Peyer's patch (tissue), 4 donors: ENCODE measurements around the gene GFRA4. TPM values are rescaled to one million over a fixed set of nuclear protein-coding genes. Genes with fewer than 3 reads are reported as not detected.

Experiments
- DNase-seq, 3 donors: peaks; one replicate each; pipeline ENCODE4 v3.0.0-alpha.2; 2017 to 2019
- H3K27ac ChIP-seq, 4 donors: fragments of 200-600 bp; sonication (generic); one replicate each; pipeline ENCODE4 v1.5.1; 2016 to 2019
- H3K27me3 ChIP-seq, 2 donors: fragments of 200-600 bp; sonication (generic); one replicate each; pipeline ENCODE4 v1.5.1; 2019
- H3K36me3 ChIP-seq, 3 donors: fragments of 200-600 bp; sonication (generic); one replicate each; pipeline ENCODE4 v1.5.1; 2016 to 2019
- H3K4me1 ChIP-seq, 4 donors: fragments of 200-600 bp; sonication (generic); one replicate each; pipeline ENCODE4 v1.5.1; 2016 to 2019
- H3K4me3 ChIP-seq, 4 donors: fragments of 200-600 bp; sonication (generic); 1 replicate in 3 of 4; 2 replicates in 1 of 4; pipeline ENCODE4 v1.5.1; 2016 to 2019; ENCODE audit warnings: mild to moderate bottlenecking in 1 of 4
- H3K9me3 ChIP-seq, 4 donors: fragments of 200-600 bp; sonication (generic); one replicate each; pipeline ENCODE4 v1.5.1; 2016 to 2019; ENCODE audit warnings: mild to moderate bottlenecking in 1 of 4
- POLR2A ChIP-seq, 2 donors: fragments of 450-650 bp; IDR thresholded peaks; one replicate each; pipeline ENCODE4 v1.5.1; 2017; ENCODE audit warnings: antibody characterized with exemption in 2 of 2, mild to moderate bottlenecking in 2 of 2, moderate library complexity in 2 of 2
- total RNA-seq, 4 donors: library from RNA; depleted of rRNA; stranded (reverse); fragments of >200 nt; gene quantifications; one replicate each; pipeline ENCODE4 v1.1.0, GENCODE V29; 2016
- TF ChIP-seq, protein P1 (sequence below), 6 experiments: fragments of 450-650 bp in 4 of 6; fragments of 200-600 bp in 2 of 6; sonication (generic) in 1 of 6; IDR thresholded peaks; one replicate each; pipeline ENCODE4 v1.5.1; 2017 to 2019; ENCODE audit warnings: antibody characterized with exemption in 6 of 6, mild to moderate bottlenecking in 3 of 6, moderate library complexity in 1 of 6

GFRA4 gene
- total RNA-seq, 4 donors from 2014 or later, result not detected

DNA sequence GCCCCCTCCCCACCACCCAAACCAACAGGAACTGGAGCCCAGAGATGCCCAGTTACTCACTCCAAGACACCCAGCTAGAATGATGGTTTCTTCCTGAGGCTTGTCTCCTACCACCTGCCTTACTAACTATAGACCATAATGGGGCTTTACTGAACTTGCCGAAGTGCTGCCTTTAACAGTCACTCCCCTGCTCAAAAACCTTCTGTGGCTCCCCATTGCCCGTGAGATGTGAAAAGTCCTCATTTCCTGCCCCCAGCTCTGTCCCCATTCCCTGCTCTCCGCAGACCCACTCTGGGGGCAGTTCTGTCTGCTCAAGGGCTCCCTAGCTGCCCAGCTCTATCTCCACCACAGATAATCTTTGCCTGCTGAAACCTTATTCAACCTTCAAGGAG is 44.3 kb upstream of the GFRA4 start:
- DNase-seq, result no peak
- Histone ChIP-seq H3K4me3 (no peak overlapping the region), H3K9me3 (no peaks in the 10 kb centered on the region), H3K36me3 (no peaks in the 10 kb centered on the region), H3K27ac (no peak overlapping the region), H3K27me3 (no peaks in the 10 kb centered on the region), H3K4me1 (no peaks in the 10 kb centered on the region)
- TF ChIP-seq POLR2A (IDR thresholded peaks at IDR 0.05), result no peak
- TF ChIP-seq, protein P1, sequence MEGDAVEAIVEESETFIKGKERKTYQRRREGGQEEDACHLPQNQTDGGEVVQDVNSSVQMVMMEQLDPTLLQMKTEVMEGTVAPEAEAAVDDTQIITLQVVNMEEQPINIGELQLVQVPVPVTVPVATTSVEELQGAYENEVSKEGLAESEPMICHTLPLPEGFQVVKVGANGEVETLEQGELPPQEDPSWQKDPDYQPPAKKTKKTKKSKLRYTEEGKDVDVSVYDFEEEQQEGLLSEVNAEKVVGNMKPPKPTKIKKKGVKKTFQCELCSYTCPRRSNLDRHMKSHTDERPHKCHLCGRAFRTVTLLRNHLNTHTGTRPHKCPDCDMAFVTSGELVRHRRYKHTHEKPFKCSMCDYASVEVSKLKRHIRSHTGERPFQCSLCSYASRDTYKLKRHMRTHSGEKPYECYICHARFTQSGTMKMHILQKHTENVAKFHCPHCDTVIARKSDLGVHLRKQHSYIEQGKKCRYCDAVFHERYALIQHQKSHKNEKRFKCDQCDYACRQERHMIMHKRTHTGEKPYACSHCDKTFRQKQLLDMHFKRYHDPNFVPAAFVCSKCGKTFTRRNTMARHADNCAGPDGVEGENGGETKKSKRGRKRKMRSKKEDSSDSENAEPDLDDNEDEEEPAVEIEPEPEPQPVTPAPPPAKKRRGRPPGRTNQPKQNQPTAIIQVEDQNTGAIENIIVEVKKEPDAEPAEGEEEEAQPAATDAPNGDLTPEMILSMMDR (IDR thresholded peaks at IDR 0.05), result no peak

DNA sequence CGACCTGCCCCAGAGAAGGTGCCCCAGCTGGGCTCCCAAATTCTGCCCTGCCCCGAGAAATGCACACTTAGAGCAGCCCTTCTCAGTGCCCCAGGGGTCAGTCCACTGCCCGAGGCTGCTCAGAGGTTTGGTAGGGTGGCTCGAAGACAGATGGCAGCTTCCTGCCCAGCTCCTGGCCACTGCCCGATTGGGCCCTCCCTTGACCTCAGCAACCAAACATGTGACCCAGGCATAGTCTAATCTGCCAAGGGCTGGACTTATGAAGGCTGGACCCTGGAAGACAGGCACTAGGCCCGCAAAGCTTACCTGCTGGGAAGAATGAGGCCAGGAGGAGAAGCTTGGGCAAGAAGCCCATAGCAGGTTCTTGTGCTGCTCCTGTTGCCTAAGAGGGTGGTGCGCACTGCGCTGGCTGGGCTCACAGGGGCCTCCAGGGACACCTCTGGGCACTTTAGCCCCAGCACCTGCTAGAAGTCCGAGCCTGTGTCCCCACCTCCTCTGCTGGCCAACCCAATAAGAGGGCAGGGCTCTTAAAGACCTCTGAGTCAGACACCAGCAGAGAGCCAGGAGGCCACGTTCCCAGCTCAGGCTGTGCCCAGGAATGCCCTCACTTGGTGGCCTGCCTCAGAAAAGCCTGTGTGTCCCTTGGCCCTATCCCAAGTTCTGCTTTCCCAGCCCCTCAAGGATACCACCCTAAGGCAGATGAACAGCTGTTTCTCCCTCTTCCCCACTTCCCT is 43.7 kb upstream of the GFRA4 start:
- H3K27me3 ChIP-seq, result no peaks in the 10 kb centered on the region
- H3K4me1 ChIP-seq, result no peaks in the 10 kb centered on the region
- no peak for DNase-seq
- no peaks in the 10 kb centered on the region for H3K9me3 ChIP-seq
- no peak overlapping the region for H3K27ac ChIP-seq
- no peak overlapping the region for H3K4me3 ChIP-seq
- TF ChIP-seq, protein P1 (IDR thresholded peaks at IDR 0.05), result no peak
- TF ChIP-seq POLR2A (IDR thresholded peaks at IDR 0.05), result no peak
- no peaks in the 10 kb centered on the region for H3K36me3 ChIP-seq

DNA sequence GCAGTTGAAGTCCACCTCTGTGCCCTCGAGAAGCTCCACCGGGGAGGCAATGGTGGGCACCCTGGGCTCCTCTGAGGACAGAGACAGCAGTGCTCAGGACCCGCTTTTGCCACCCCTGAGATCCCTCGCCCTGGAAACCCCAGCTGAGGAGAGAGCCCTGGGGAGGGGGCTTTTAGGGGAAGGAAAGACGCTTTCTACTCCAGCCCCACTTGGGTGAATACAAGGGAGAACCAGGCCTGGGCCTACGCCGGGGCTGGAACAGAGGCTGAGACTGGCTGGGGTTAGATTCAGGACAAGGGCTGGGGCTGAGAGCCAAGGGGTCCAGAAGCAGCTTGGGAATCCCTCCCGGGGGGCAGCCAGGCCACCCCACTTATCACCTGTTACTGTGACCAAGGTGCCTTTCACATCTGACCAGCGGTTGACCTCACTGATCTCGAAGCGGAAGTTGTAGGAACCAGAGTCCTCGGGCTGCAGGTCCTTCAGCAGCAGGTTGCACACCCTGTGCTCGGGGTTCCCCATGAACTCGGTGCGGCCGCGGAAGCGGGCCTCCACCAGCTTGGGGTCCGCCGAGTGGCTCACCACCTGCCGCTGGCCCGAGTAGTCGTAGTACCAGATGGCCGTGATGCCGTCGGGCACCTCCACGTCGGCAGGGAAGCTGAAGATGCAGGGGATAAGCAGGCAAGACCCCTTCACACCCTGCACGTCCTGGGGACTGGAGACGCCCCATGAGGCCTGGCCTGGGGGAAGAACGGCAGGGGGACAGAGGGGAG is 43.0 kb upstream of the GFRA4 start:
- Histone ChIP-seq H3K4me3 (no peak overlapping the region), H3K27ac (no peak overlapping the region), H3K36me3 (no peaks in the 10 kb centered on the region), H3K4me1 (no peaks in the 10 kb centered on the region), H3K27me3 (no peaks in the 10 kb centered on the region), H3K9me3 (no peaks in the 10 kb centered on the region)
- TF ChIP-seq, protein P1 (IDR thresholded peaks at IDR 0.05), result no peak
- no peak for TF ChIP-seq POLR2A (IDR thresholded peaks at IDR 0.05)
- no peak for DNase-seq

- TF ChIP-seq POLR2A (IDR thresholded peaks at IDR 0.05), result no peak
- TF ChIP-seq, protein P1 (IDR thresholded peaks at IDR 0.05), result no peak
These were observed 42.3 kb upstream of the GFRA4 start for GRCh38 chr20:3705491-3705969.

GRCh38 chr20:3704087-3704486 is 40.9 kb upstream of the GFRA4 start:
- Histone ChIP-seq H3K9me3 (no peaks in the 10 kb centered on the region), H3K4me1 (no peaks in the 10 kb centered on the region), H3K36me3 (no peaks in the 10 kb centered on the region), H3K27me3 (no peaks in the 10 kb centered on the region), H3K27ac (no peak overlapping the region), H3K4me3 (no peak overlapping the region)
- no peak for DNase-seq
- TF ChIP-seq POLR2A (IDR thresholded peaks at IDR 0.05), result no peak
- TF ChIP-seq, protein P1 (IDR thresholded peaks at IDR 0.05), result no peak

More at GRCh38 chr20:3705491-3705969, 42.3 kb upstream of the GFRA4 start:
- no peak overlapping the region for H3K4me3 ChIP-seq
- H3K27ac ChIP-seq, result no peak overlapping the region
- H3K27me3 ChIP-seq, result no peaks in the 10 kb centered on the region
- DNase-seq, result no peak
- H3K4me1 ChIP-seq, result no peaks in the 10 kb centered on the region
- H3K9me3 ChIP-seq, result no peaks in the 10 kb centered on the region
- H3K36me3 ChIP-seq, result no peaks in the 10 kb centered on the region
